Islet precursor cell (in vitro differentiated cells): ENCODE measurements around the gene DCST1.

Experiments used
- DNase-seq: peaks from one replicate; pipeline ENCODE4 v3.0.0-alpha.2; 2018

Gene DCST1

GRCh38 chr1:155037043-155037442 is 3.4 kb downstream of the DCST1 start:
- DNase-seq: no peak

- DNase-seq: no peak
These were observed 4.3 kb downstream of the DCST1 start for GRCh38 chr1:155037851-155038441.

GRCh38 chr1:155038602-155039307 is 5.1 kb downstream of the DCST1 start:
- DNase-seq: no peak

GRCh38 chr1:155039308-155039669 is 5.7 kb downstream of the DCST1 start:
- no peak for DNase-seq

GRCh38 chr1:155040358-155041093 is 6.9 kb downstream of the DCST1 start:
- no peak for DNase-seq

- DNase-seq: no peak
These were observed 9.2 kb downstream of the DCST1 start for GRCh38 chr1:155042789-155043188.

GRCh38 chr1:155043301-155043702 is 9.7 kb downstream of the DCST1 start:
- no peak for DNase-seq

GRCh38 chr1:155043793-155044192 is 10.2 kb downstream of the DCST1 start:
- no peak for DNase-seq

GRCh38 chr1:155044365-155044764 is 10.7 kb downstream of the DCST1 start:
- DNase-seq: no peak

GRCh38 chr1:155044812-155045657 is 11.4 kb downstream of the DCST1 start:
- DNase-seq: peak; percentile 94

GRCh38 chr1:155048449-155049334 is 15.1 kb downstream of the DCST1 start:
- DNase-seq: no peak

- DNase-seq: no peak
These were observed 16.3 kb downstream of the DCST1 start for GRCh38 chr1:155049651-155050559.

- DNase-seq: peak; percentile 94
These were observed 17.1 kb downstream of the DCST1 start, which contains the start of gene ADAM15 for GRCh38 chr1:155050560-155051341. Gene ADAM15, plus strand, starts transcription at chr1:155051316. Its CDS starts 71 bp downstream, at chr1:155051387.

GRCh38 chr1:155051342-155051776 is 17.7 kb downstream of the DCST1 start:
- DNase-seq: no peak

- DNase-seq: no peak
These were observed 18.3 kb downstream of the DCST1 start for GRCh38 chr1:155051777-155052398.

- DNase-seq: no peak
These were observed 19.1 kb downstream of the DCST1 start for GRCh38 chr1:155052439-155053395.

GRCh38 chr1:155053531-155054105 is 20.0 kb downstream of the DCST1 start:
- DNase-seq: no peak

GRCh38 chr1:155057104-155057503 is 23.5 kb downstream of the DCST1 start:
- no peak for DNase-seq
